ENCODE measurements around the gene ABHD6.

The ABHD6 gene

GRCh38 chr3:58285334-58285733, 47.7 kb downstream of the ABHD6 start (continued):
- TF ChIP-seq ZNF311 (tag by site-specific recombination; IDR thresholded peaks at IDR 0.05; ENCODE audit: borderline replicate concordance): no peak
- TF ChIP-seq, protein P1, sequence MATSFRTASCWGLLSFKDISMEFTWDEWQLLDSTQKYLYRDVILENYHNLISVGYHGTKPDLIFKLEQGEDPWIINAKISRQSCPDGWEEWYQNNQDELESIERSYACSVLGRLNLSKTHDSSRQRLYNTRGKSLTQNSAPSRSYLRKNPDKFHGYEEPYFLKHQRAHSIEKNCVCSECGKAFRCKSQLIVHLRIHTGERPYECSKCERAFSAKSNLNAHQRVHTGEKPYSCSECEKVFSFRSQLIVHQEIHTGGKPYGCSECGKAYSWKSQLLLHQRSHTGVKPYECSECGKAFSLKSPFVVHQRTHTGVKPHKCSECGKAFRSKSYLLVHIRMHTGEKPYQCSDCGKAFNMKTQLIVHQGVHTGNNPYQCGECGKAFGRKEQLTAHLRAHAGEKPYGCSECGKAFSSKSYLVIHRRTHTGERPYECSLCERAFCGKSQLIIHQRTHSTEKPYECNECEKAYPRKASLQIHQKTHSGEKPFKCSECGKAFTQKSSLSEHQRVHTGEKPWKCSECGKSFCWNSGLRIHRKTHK (tag by site-specific recombination; IDR thresholded peaks at IDR 0.05): no peak
- TF ChIP-seq ZBTB8A (tag by site-specific recombination; IDR thresholded peaks at IDR 0.05): no peak
- no peak for TF ChIP-seq ZNF654 (tag by site-specific recombination; IDR thresholded peaks at IDR 0.05; ENCODE audit: low read depth)
- TF ChIP-seq GLI4 (tag by site-specific recombination; IDR thresholded peaks at IDR 0.05): no peak
- no peak for TF ChIP-seq PRDM1 (tag by site-specific recombination; IDR thresholded peaks at IDR 0.05)

GRCh38 chr3:58287354-58287753, 49.8 kb downstream of the ABHD6 start:
- Histone ChIP-seq H3K36me3 (ENCODE audit: control insufficient read depth in 2 of 2, insufficient read depth in 1 of 2, low read length in 2 of 2) (peaks cover 0 to 18% of the 10 kb centered on the region in 2 experiments; a peak in 1 of 3 replicates), H3K27ac (ENCODE audit: extremely low read depth, low read depth, low read length) (no peak overlapping the region), H3K4me1 (ENCODE audit: control insufficient read depth, insufficient read depth, low read length) (no peaks in the 10 kb centered on the region), H3K9me3 (ENCODE audit: control insufficient read depth, insufficient read depth, low read depth, low read length) (no peaks in the 10 kb centered on the region), H3K4me3 (ENCODE audit: low read depth, low read length) (no peak overlapping the region)
- POLR2A ChIA-PET: no interaction called here
- CTCF ChIA-PET: interaction anchor here (1.3 kb wide), 1 partner anchor 12 kb away, joined by 4 read pairs; no protein-coding TSS in a partner anchor
- no peak for TF ChIP-seq ZNF223 (tag by site-specific recombination; IDR thresholded peaks at IDR 0.05)
- TF ChIP-seq PATZ1 (tag by site-specific recombination; IDR thresholded peaks at IDR 0.05): no peak
- TF ChIP-seq ZNF707 (tag by site-specific recombination; IDR thresholded peaks at IDR 0.05): no peak
- no peak for TF ChIP-seq ZNF558 (tag by site-specific recombination; IDR thresholded peaks at IDR 0.05)
- TF ChIP-seq ZNF132 (tag by site-specific recombination; IDR thresholded peaks at IDR 0.05; ENCODE audit: borderline replicate concordance): no peak
- no peak for TF ChIP-seq ZNF311 (tag by site-specific recombination; IDR thresholded peaks at IDR 0.05; ENCODE audit: borderline replicate concordance)
- TF ChIP-seq MZF1 (tag by site-specific recombination; IDR thresholded peaks at IDR 0.05; ENCODE audit: borderline replicate concordance): no peak
- no peak for TF ChIP-seq ZNF518A (tag by site-specific recombination; conservative IDR thresholded peaks at IDR 0.05; ENCODE audit: low read depth)
- no peak for TF ChIP-seq ZFP69B (tag by site-specific recombination; IDR thresholded peaks at IDR 0.05)

All from HEK293 (cell line).